Measurements from ENCODE around the gene TRPM3. TPM values are rescaled to one million over a fixed set of nuclear protein-coding genes. Genes with fewer than 3 reads are reported as not detected.

TRPM3 gene
- total RNA-seq, 2 experiments from 2014 or later = not detected

DNA sequence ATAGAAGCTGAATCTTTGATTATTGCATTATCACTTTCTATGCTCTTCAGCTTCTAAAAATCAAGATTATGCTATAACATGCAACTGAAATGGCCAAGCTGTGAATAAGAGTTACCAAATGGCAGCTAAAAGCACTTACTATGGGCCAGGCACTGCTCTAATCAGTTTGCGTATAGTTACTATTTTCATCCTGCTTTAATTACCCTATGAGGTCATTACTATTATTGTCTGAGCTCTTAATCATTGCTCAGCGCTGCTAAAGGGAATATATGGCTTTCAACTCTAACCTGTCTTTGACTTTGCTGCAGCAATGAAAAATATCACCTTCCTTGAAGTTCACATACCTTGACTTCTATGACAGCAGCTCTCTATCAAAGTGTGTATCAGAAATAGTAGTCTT lies 210.8 kb downstream of the TRPM3 start:
- H3K27me3 Mint-ChIP-seq = no peaks in the 10 kb centered on the region
- H3K27ac Mint-ChIP-seq = no peak overlapping the region
- H3K4me3 Mint-ChIP-seq = no peak overlapping the region
- CTCF ChIA-PET = no interaction called here
- no peaks in the 10 kb centered on the region for H3K4me1 Mint-ChIP-seq
- no peaks in the 10 kb centered on the region for H3K9me3 Mint-ChIP-seq (ENCODE audit: low read depth)
- no peaks in the 10 kb centered on the region for H3K36me3 Mint-ChIP-seq
- no peak for DNase-seq
- no peak for ATAC-seq

DNA sequence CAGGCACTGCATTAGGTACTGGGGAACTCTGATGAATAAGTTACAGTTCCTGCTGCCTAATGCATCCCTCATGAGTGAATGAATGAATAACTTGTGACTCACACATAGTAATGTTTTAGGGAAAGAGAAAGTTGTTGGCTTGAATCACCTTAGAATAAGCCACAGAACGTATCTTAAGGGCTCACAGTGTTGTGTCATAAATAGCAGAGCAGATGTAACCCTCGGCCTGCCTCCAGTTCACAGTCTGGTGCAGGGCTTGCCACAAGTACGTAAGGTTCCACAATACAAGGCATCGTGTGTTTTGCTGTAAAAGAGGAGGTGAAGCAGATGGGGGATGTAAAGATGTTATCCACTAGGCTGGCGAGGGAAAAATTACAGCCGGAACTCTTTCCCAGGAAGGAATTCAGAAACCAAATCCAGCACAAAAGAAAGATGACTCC lies 218.7 kb downstream of the TRPM3 start:
- no peaks in the 10 kb centered on the region for H3K4me1 Mint-ChIP-seq
- CTCF ChIA-PET = no interaction called here
- no peak for DNase-seq

DNA sequence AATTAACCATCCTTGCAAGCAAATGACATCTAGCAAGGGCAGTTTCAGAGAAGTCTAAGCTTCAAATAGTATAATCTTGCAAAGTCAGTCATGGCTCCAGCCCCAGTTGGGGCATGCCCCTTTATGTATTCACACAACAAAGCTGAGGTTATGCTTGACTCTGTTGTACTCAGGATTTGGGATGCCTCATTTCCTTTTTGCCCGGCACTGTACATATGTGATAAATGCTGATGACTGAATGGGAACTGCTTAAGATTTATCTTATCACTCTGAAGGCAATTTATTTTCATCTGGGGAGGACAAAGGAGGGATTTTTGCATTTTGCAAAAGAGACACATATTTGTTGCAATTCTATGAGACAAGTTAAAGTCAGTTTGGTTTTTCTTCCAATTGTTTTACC lies 219.2 kb downstream of the TRPM3 start:
- DNase-seq = no peak
- no peaks in the 10 kb centered on the region for H3K4me1 Mint-ChIP-seq
- ATAC-seq = no peak
- no peaks in the 10 kb centered on the region for H3K36me3 Mint-ChIP-seq
- H3K27me3 Mint-ChIP-seq = no peaks in the 10 kb centered on the region
- H3K9me3 Mint-ChIP-seq (ENCODE audit: low read depth) = no peaks in the 10 kb centered on the region
- no peak overlapping the region for H3K4me3 Mint-ChIP-seq
- no peak overlapping the region for H3K27ac Mint-ChIP-seq
- CTCF ChIA-PET = no interaction called here

More for the DNA sequence above, 218.7 kb downstream of the TRPM3 start:
- Mint-ChIP-seq H3K27me3 (no peaks in the 10 kb centered on the region), H3K4me3 (no peak overlapping the region), H3K9me3 (ENCODE audit: low read depth) (no peaks in the 10 kb centered on the region), H3K36me3 (no peaks in the 10 kb centered on the region), H3K27ac (no peak overlapping the region)
- no peak for ATAC-seq

DNA sequence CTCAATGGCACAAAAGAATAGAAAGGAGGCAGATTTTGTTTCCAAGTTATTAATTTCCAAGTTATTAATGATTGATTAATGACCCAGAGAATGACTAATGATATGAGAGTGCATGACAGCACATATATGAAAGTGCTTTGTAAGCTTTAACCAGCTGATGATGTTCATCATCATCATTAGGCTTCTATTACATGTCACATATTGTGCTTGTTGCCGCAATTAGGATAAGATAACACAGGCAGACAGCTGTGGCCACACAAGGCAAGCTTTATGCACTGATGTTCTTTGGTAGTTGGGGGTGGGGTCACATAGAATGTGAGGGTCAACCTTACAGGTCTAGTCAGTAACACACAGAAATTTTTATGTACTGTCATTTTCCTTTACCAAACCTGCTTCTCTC lies 219.7 kb downstream of the TRPM3 start:
- Mint-ChIP-seq H3K27me3 (no peaks in the 10 kb centered on the region), H3K27ac (no peak overlapping the region), H3K4me1 (no peaks in the 10 kb centered on the region), H3K36me3 (no peaks in the 10 kb centered on the region), H3K4me3 (no peak overlapping the region), H3K9me3 (ENCODE audit: low read depth) (no peaks in the 10 kb centered on the region)
- DNase-seq (no peak), ATAC-seq (no peak)
- CTCF ChIA-PET = no interaction called here

DNA sequence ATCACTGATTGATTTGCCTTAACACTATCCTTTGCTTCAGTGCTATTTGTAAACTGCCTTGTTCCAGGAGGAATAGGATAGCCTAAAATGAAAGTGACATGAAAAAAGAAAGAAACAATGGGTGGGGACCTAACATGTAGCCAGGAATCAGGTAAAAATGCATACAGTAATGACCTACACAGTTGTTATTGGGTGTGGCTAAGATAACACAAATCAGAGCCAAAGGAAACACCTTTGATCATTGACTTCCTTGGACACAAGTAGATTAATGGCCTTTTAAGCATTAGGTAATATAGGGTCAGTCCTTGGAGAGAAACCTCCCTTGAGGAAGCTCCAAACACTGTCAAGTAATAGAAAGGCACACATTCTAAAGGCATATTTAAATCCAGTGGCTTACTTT lies 220.4 kb downstream of the TRPM3 start:
- no peak overlapping the region for H3K4me3 Mint-ChIP-seq
- ATAC-seq (no peak), DNase-seq (no peak)
- H3K36me3 Mint-ChIP-seq = no peaks in the 10 kb centered on the region
- H3K27me3 Mint-ChIP-seq = no peaks in the 10 kb centered on the region
- no peak overlapping the region for H3K27ac Mint-ChIP-seq
- no peaks in the 10 kb centered on the region for H3K4me1 Mint-ChIP-seq
- H3K9me3 Mint-ChIP-seq (ENCODE audit: low read depth) = no peaks in the 10 kb centered on the region
- CTCF ChIA-PET = no interaction called here

DNA sequence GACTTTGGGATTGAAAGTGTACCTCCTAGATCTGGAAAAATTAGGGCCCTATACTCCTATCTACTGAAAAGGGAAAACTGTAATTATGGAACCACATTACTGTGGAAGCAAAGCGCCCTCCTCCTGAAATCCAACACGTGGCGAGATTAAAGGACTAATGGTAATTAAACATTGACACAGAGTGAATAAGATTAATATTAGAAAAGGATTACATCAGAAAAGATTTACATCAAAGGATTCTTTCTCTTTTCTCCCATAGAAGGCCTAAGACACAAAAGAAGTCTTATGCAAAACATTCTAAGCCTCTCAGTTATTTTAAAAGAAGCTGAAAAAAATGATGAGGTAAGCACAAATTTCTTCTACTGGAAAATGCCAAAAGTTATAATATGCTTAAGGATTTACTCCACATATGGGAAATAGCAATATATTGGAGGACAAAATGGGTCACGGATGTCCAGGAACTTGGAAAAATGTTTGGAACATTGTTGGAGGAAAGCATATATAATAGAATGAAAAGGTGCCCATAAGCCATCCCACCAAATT lies 227.8 kb downstream of the TRPM3 start:
- no peak for ATAC-seq
- Mint-ChIP-seq H3K27ac (no peak overlapping the region), H3K9me3 (ENCODE audit: low read depth) (no peaks in the 10 kb centered on the region), H3K36me3 (no peaks in the 10 kb centered on the region), H3K27me3 (no peaks in the 10 kb centered on the region), H3K4me1 (no peaks in the 10 kb centered on the region), H3K4me3 (no peak overlapping the region)
- CTCF ChIA-PET = no interaction called here
- DNase-seq = no peak

DNA sequence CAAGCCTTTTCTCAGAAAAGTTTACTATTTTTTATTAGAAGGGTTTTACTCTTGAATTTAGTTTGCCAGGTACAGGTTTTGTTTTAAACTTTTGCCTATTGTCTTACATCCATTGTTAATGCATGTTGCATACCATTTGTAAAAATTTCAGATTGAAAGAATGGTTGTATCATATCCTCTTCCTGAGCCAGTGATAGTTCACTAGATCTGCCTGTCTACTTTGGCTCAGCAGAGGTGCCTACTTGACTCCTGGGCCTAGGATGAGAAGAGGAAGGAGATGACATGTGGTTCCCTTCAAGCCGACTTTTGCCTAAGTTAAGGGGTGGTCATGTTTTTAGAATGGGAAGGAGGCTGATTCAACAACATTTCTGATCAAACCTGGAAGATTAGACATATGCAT lies 232.9 kb downstream of the TRPM3 start:
- ATAC-seq (no peak), DNase-seq (no peak)
- Mint-ChIP-seq H3K4me3 (no peak overlapping the region), H3K27ac (no peak overlapping the region), H3K9me3 (ENCODE audit: low read depth) (no peaks in the 10 kb centered on the region), H3K4me1 (no peaks in the 10 kb centered on the region), H3K27me3 (no peaks in the 10 kb centered on the region), H3K36me3 (no peaks in the 10 kb centered on the region)
- CTCF ChIA-PET = no interaction called here

DNA sequence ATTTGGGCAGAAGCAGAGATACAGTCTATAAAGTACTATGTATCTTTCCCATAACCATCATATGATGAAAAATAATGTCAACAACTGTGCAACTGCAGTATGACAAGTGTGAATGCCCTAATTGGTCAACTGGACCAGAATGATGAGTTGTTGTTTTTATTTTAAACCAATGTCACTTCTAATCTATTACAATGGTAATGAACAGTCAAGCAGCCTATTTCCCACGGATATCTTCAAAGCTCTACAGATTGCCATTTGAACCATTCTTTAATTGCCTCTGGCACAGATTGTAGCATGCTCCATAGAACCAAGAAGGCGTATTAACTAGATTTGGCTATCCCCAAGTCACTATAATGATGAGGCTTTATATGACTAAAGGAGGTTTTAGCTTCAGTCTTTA lies 233.6 kb downstream of the TRPM3 start:
- Mint-ChIP-seq H3K36me3 (no peaks in the 10 kb centered on the region), H3K9me3 (ENCODE audit: low read depth) (no peaks in the 10 kb centered on the region), H3K27ac (no peak overlapping the region), H3K4me1 (no peaks in the 10 kb centered on the region), H3K4me3 (no peak overlapping the region), H3K27me3 (no peaks in the 10 kb centered on the region)
- CTCF ChIA-PET = no interaction called here
- no peak for DNase-seq
- ATAC-seq = no peak

DNA sequence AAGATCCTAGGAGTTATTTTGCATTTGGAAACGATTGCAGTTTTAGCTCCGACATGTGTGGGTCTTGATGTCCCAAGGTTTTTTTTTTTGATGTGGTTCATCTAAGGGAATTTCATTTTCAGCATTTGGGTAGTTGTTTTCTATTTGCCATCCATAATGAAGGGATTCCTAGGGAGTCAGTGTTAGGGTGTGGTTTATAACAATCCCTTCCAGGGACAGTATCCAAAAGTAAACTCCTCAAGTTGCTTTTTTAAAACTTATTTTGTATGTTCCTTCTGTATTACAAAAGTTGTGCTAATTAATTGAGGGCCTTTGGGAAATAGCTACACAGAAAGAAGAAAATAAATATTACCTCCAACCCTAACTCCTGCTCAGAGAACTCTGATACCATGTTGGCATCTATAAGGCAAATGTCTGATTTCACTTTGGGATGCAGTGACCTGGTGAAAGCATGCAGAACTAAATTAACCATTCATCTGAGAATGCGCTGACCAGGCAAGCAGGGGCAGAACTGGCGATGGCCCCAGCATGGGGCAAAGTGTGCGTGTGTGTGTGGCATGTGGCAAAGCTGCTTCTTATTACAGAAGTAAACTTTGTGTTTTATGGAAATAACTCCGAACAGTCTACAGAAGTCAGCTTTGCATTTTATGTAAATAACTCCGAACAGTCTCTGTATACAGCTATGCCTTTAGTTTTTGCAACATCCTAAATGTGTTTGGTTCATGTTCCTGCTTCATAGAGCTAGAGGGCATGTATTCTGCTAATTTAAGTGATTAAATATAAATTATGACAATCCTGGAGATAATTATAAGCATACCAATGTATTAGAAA lies 237.2 kb downstream of the TRPM3 start:
- ATAC-seq (no peak), DNase-seq (no peak)
- CTCF ChIA-PET = no interaction called here
- H3K27ac Mint-ChIP-seq = no peak overlapping the region
- no peaks in the 10 kb centered on the region for H3K27me3 Mint-ChIP-seq
- no peaks in the 10 kb centered on the region for H3K36me3 Mint-ChIP-seq
- H3K4me3 Mint-ChIP-seq = no peak overlapping the region
- H3K9me3 Mint-ChIP-seq (ENCODE audit: low read depth) = no peaks in the 10 kb centered on the region
- H3K4me1 Mint-ChIP-seq = no peaks in the 10 kb centered on the region

DNA sequence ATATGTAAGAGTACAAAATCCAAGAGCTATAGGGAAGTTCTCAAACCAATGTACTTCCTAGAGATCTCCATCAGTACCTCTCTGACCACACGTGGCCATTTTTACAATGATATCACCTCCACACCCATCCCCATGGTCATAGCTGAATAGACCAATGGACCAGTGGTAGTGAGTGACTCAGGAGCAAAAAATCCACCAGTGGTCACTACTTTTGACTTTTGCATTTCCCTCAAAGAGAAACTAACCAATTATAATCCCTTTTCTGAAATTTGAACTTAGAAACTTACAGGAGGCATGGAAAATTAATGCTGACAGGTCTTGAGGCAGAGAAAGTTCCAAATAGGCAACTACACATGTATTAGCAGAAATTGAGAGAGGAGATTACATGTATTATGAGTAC lies 238.4 kb downstream of the TRPM3 start:
- H3K4me3 Mint-ChIP-seq = no peak overlapping the region
- no peaks in the 10 kb centered on the region for H3K36me3 Mint-ChIP-seq
- no peak for ATAC-seq
- no peaks in the 10 kb centered on the region for H3K4me1 Mint-ChIP-seq
- H3K27me3 Mint-ChIP-seq = no peaks in the 10 kb centered on the region
- H3K9me3 Mint-ChIP-seq (ENCODE audit: low read depth) = no peaks in the 10 kb centered on the region
- H3K27ac Mint-ChIP-seq = no peak overlapping the region
- CTCF ChIA-PET = no interaction called here
- DNase-seq = no peak

DNA sequence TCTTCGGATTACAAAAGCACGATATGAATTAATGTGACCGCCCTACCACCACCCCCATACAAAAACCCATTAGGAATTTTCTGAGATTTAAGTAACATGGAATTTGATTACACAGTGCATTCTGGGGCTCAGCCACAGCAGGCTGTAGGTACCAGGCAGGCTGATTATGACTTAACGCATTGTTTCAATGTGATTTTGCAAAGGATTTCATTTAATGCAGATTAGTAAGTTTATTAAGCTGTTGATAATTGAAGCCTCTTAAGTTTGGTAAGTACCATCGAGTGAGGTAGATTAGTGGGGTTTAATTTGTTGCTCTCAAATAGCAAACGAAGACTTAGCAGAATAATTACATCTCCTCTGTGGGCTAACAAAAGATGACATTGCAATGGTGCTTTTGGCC lies 240.1 kb downstream of the TRPM3 start:
- H3K4me1 Mint-ChIP-seq = no peaks in the 10 kb centered on the region
- no peaks in the 10 kb centered on the region for H3K9me3 Mint-ChIP-seq (ENCODE audit: low read depth)
- H3K27me3 Mint-ChIP-seq = no peaks in the 10 kb centered on the region
- no peak overlapping the region for H3K4me3 Mint-ChIP-seq
- no peak for ATAC-seq
- no peaks in the 10 kb centered on the region for H3K36me3 Mint-ChIP-seq
- no peak for DNase-seq
- H3K27ac Mint-ChIP-seq = no peak overlapping the region
- CTCF ChIA-PET = no interaction called here

DNA sequence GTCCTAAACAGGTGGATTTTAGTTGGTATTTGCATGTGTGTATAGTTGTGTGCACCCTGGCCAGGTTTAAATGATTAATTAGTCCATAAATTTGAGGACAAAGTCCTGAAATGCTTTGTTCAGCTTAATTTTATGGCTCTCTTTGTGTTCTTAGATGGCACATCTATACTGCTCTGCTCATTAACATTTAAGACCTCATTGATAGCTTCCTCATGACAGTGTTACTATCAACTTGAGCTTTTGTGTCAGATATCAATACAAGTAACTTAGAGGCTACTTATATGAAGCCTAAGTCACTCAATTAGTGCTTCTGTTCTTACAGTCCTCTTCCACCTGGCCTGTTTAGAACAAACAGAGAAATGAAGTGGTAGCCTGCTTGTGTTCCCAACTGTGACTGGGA lies 240.9 kb downstream of the TRPM3 start:
- ATAC-seq (no peak), DNase-seq (no peak)
- no peaks in the 10 kb centered on the region for H3K4me1 Mint-ChIP-seq
- CTCF ChIA-PET = no interaction called here
- no peaks in the 10 kb centered on the region for H3K9me3 Mint-ChIP-seq (ENCODE audit: low read depth)
- no peak overlapping the region for H3K4me3 Mint-ChIP-seq
- H3K27me3 Mint-ChIP-seq = no peaks in the 10 kb centered on the region
- H3K36me3 Mint-ChIP-seq = no peaks in the 10 kb centered on the region
- no peak overlapping the region for H3K27ac Mint-ChIP-seq

DNA sequence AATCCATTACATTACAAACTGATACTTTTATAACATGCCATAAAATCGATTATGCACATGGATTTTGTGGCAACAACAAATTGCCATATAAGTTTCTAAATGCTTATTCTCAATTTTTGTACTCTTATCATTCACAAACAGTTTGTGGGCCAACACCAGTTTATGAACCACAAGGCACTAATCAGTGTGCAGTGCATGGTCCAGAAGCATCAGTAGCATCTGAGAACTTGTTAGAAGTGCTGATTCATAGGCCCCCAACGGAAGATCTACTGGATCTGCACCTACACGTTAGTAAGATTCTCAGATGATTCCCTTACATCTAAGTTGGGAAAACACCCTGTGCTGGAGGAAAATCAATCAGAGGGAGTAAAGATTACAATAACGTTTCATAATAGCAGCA lies 242.8 kb downstream of the TRPM3 start:
- Mint-ChIP-seq H3K4me3 (no peak overlapping the region), H3K36me3 (no peaks in the 10 kb centered on the region), H3K27ac (no peak overlapping the region), H3K9me3 (ENCODE audit: low read depth) (no peaks in the 10 kb centered on the region), H3K27me3 (peaks cover 2% of the 10 kb centered on the region), H3K4me1 (no peaks in the 10 kb centered on the region)
- DNase-seq (no peak), ATAC-seq (no peak)
- CTCF ChIA-PET = no interaction called here

DNA sequence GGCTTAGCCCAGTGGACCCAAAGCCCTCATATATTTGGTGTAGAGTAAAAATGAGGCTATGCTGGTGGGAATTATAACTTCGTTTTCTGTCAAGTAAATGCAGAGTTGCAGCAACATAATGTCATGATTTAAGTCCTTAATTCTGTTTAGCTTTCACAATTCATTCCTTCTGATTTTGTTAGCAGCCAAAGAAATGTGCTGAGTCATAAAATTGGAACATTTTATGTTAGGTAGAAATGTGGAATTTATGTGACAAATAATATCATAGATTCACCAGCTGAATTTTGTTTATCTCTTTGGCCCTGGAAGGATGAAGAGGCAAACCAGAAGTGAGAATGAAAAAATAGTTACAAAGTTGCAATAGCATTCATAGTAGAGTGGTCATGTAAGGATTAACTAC lies 247.0 kb downstream of the TRPM3 start:
- H3K4me3 Mint-ChIP-seq = no peak overlapping the region

More for the DNA sequence above, 247.0 kb downstream of the TRPM3 start:
- Mint-ChIP-seq H3K27ac (no peak overlapping the region), H3K9me3 (ENCODE audit: low read depth) (no peaks in the 10 kb centered on the region), H3K27me3 (peaks cover 3% of the 10 kb centered on the region), H3K4me1 (no peaks in the 10 kb centered on the region), H3K36me3 (no peaks in the 10 kb centered on the region)
- no peak for ATAC-seq
- no peak for DNase-seq
- CTCF ChIA-PET = no interaction called here

Measured in activated CD8-positive, alpha-beta memory T cell treated with anti-CD3 and anti-CD28 coated beads, Interleukin-2, amount 10 ng/mL, durations not matched to agents 7 days and 5 days (primary cell).